ENCODE measurements around the gene EML4. TPM values are rescaled to one million over a fixed set of nuclear protein-coding genes. Genes with fewer than 3 reads are reported as not detected.
A peak's percentile ranks its signal among the peaks of the same experiment; 100 is the strongest.

The EML4 gene
- total and polyA plus RNA-seq, 9 of the 15 experiments (the other 6 are each of a cell fraction or from before 2014, with no cell fraction given): 14.7 to 48.3 (median 36.5) TPM

GRCh38 chr2:42127425-42128424 lies 41.4 kb upstream of the EML4 start (continued):
- TF ChIP-seq GTF2E2 (tag; IDR thresholded peaks at IDR 0.05) (no peak), UBTF (IDR thresholded peaks at IDR 0.05; ENCODE audit: borderline replicate concordance in 1 of 2, low read depth in 2 of 2, low read length in 2 of 2) (no peak)

- POLR2A ChIA-PET: interaction anchor here (0.7 kb wide), 1 partner anchor 43 kb away, joined by 3 read pairs; no protein-coding TSS in a partner anchor
- peaks cover 13 to 16% of the 10 kb centered on the region in 2 experiments for H3K4me1 ChIP-seq (replicated peaks in 1 of 2; ENCODE audit: control insufficient read depth in 2 of 2, insufficient read depth in 2 of 2, low read length in 2 of 2)
- H3K4me3 ChIP-seq: no peak overlapping the region
- H3K9me3 ChIP-seq (replicated peaks; ENCODE audit: control insufficient read depth, insufficient read depth, low read depth, low read length): no peaks in the 10 kb centered on the region
- H3K27ac ChIP-seq (ENCODE audit: extremely low read depth, low read depth, low read length): no peak overlapping the region
- no peaks in the 10 kb centered on the region for H3K9me1 ChIP-seq (ENCODE audit: control insufficient read depth, insufficient read depth, low read length)
- BruUV-seq (replicated peaks): no TSS peak
- no peaks in the 10 kb centered on the region for H4K20me1 ChIP-seq (replicated peaks; ENCODE audit: control insufficient read depth, insufficient read depth, low read length)
- CTCF ChIA-PET (ENCODE audit: low intra/inter-chr PET ratio): no interaction called here
- FAIRE-seq (no peak), ATAC-seq (no peak), DNase-seq (ENCODE audit: extremely low read depth in 1 of 4, low spot score in 3 of 4) (no peak)
- intact Hi-C loops (cut with micrococcal nuclease) (no loop called here), in situ Hi-C loops (cut with MboI) (no loop called here)
- H3K36me3 ChIP-seq (ENCODE audit: control insufficient read depth, insufficient read depth, low read length): no peaks in the 10 kb centered on the region
- no peak overlapping the region for H3K9ac ChIP-seq (ENCODE audit: insufficient read depth in 1 of 2, low read depth in 2 of 2, low read length in 2 of 2)
- peaks cover 10 to 23% of the 10 kb centered on the region in 2 experiments; a peak in 3 of 5 replicates for H3K27me3 ChIP-seq (ENCODE audit: control insufficient read depth in 2 of 2, insufficient read depth in 2 of 2, low read length in 2 of 2)
- no peak overlapping the region for H2AFZ ChIP-seq (ENCODE audit: low read depth, low read length)
- 4% methylated on average over 7 of the region's 7 CpGs for WGBS (ENCODE audit: insufficient coverage, low coverage, missing lambda C conversion rate)
- no peak overlapping the region for H3K4me2 ChIP-seq (ENCODE audit: insufficient read depth, low read length)
- no peaks in the 10 kb centered on the region for H3K79me2 ChIP-seq (ENCODE audit: control insufficient read depth, insufficient read depth, low read length)
- TF ChIP-seq MEIS2 (IDR thresholded peaks at IDR 0.05; ENCODE audit: partially characterized antibody): peak; percentile 90
- TF ChIP-seq BMI1 (IDR thresholded peaks at IDR 0.05; ENCODE audit: low read length): no peak
- TF ChIP-seq PBX2 (CRISPR knock-in tag; IDR thresholded peaks at IDR 0.05; ENCODE audit: low read depth): no peak
- peak; percentile 60 for TF ChIP-seq PBX2 (tag; conservative IDR thresholded peaks at IDR 0.05; ENCODE audit: low read depth)
- no peak for TF ChIP-seq SRSF3 (IDR thresholded peaks at IDR 0.05; ENCODE audit: insufficient read depth, low read length)
Observed at GRCh38 chr2:42128721-42129486, 40.2 kb upstream of the EML4 start.
